ENCODE results near the gene DAB1.

DAB1 gene

DNA sequence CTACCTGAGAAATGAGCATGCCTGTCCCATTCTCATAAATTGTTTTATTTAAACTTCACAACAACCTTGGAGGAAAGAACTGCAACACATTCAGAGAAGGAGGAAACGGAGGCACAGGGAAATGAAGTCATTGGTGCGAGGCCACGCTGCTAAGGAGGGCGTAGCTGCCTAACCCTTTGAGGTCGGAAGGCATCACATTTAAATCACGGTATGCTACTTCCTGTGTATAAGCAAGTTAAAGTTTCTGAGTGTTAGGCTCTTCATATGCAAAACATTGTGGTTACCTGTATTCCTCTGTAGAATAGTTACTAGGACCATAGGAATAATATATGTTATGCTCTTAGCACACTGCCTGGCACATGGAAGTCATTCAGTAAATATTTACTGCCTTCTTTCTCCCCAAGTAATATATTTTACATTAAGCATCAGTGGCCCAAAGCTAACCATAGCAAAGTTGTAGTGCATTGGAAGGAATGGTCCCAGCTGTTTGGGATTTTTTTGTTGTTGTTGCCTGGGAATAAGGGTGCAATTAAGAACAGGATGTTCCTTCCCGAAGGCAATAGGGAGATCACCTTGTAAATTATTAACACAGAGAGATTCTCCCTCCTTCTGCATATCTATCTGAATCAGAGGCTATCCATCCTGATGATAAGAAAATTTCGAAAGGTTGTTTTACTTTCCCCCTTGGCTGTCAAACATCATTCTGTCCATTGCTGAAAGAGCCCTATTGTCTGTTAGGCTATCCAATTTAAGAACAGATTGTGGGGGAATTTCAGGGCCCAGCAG is 265.8 kb downstream of the DAB1 start:
- DNase-seq, result no peak

- no peak for DNase-seq
Measured at GRCh38 chr1:57156907-57157306, 267.0 kb downstream of the DAB1 start.

DNA sequence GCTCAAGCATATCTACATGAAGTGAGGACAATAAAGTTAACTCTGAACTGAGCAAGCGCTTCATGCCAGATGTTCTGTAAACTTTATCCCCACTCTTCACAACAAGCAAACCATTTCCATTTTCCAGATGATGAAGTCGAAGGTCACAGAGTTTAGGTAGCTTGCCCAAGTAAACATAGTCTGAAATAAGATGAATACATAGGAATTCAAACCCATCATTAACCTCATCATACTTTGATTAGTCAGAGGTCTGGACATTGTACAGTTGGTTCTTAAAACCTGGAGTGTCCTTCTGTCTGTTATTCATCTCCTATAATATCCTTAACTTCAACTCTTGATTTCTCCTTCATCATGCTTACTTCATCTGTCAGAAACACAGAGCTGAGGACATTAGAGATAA is 277.8 kb downstream of the DAB1 start:
- no peak for DNase-seq

DNA sequence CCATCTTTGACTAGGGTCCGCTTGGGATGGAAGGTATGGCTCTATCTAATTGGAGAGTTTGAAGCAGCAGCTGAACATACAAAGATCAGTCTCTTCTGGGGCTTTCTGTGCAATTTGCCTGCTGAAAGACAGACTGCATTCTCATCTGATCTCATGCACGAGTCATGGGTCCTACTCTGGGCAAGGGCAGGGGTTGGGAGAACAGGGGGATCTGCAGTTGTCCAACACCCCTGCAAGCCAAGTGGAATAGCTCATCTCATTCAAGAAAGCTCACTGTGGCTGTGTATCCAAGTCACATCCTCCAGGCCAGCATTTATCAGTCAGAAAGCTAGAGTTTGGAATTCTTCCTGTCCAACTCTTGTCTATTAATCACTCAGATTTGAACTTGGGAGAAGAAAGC is 280.9 kb downstream of the DAB1 start:
- DNase-seq, result no peak

DNA sequence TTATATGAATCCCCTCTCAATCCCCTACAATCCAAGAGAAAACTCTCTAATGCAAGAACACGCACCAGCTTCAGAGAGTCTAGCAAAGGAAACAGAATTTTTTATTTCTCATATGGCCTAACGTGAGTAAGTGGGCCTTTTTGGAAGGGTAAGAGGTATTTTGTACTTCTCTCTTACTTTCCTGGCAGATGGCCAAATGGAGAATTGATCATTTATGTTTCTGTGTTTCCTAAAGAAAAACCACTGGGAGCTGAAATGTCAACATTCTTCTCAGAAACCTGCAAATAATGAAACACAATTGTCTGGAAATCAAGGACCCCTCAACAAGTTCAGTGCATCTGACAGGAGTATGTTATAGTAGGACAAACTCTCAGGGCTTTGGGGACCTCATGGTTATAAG is 281.7 kb downstream of the DAB1 start:
- DNase-seq, result no peak

DNA sequence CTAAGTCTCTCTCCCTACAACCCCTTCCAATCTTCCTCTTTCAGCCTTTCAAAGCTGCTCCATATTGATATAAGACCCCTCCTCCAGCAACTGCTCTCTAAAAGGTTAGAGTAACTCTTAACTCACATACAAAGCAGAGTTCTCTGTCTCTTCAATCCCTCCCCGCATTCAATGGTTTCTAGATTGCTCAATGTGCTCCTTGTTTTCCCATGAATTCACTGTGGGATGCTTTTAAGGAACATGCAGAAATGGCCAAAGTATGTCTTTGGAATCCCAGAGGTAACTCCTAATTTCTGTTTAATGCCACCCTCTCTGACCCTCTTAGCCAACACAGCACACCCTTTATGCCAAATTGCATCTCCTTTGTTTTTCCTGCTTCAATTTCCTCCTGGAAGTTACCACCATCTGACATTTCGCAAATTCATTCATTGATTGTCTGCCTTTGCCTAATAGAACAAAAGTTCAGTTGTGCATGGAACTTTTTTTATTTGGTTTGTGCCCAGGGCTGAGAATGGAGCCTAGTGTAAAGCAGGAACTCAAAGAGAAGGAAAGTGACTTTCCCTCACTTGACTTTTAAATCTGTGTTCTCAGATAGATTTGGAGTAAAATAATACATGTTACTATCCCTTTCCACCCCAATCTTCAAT is 285.3 kb downstream of the DAB1 start:
- no peak for DNase-seq

- DNase-seq, result no peak
Measured at GRCh38 chr1:57137980-57138379, 285.9 kb downstream of the DAB1 start.

- no peak for DNase-seq
Measured at GRCh38 chr1:57134803-57135202, 289.1 kb downstream of the DAB1 start.

DNA sequence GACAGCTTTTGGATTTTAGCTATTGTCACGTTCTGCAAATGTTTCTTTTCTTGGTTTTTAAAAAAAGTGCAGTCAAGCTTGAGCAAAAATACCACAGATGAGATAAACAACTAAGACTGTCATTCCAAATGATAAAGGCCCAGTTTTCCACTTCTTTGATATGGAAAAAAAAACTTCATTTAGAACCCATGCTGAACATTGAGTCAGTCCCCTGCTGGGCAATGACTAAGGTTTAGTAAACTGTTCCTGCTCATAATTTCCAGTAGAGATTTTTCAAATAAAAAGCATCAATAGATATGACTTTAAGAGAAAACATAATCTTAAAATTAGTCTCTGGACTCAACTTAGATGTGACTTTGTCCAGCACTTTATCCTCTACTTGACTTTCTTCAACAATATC is 290.2 kb downstream of the DAB1 start:
- no peak for DNase-seq

- no peak for DNase-seq
Measured at GRCh38 chr1:57132993-57133622, 290.8 kb downstream of the DAB1 start.

GRCh38 chr1:57131701-57132394 is 292.0 kb downstream of the DAB1 start:
- DNase-seq, result no peak

GRCh38 chr1:57131257-57131656 is 292.6 kb downstream of the DAB1 start:
- DNase-seq, result no peak

DNA sequence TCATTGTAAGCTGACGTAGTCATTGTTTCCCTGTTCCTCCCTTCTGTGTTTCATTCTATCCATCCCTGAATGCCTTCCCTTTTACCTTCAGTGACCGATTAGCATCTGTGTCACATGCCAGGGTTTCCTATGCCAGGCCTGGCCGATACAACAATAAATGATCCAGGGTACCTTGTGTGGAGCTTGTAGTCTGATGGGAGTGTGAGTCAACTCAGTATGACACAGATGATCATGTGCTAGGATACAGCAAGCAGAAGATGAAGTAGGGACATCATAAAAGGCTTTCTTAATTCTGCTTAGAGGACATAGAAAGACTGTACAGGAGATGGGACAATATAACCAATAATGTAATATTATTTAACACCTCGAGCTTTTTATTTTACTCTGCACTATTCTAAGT is 294.0 kb downstream of the DAB1 start:
- no peak for DNase-seq

DNA sequence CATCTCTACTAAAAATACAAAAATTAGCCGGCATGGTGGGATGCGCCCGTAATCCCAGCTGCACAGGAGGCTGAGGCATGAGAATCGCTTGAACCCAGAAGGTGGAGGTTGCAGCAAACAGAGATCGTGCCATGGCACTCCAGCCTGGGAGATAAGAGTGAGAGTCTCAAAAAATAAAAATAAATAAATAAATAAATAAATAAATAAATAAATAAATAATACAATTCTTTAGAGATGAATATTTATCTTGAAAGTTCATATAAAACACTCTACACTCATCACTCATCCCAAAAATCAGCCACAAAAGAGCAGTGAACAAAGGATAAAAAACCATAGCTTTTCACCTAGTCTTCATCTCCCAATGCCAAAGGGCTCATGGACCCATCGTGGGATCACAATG is 295.9 kb downstream of the DAB1 start:
- DNase-seq, result no peak

- no peak for DNase-seq
Measured at GRCh38 chr1:57124768-57125446, 299.0 kb downstream of the DAB1 start.

DNA sequence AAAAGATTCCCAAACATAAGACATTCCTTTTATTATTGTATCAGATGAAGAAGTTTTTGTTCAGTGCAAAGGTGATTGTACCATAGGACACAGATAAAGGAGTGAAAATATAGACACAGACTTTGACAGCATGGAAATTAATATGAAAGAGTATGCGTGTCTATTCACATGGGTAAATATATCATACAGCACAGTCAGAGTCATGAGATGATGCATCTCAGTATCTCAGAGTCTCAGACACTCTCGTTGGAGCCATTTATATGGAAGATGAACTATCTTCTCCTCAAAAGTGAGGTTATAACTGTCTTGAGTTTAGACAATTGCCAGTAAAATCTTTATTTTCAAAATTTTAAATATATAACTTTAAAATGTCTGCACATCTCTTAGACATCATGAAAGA is 299.7 kb downstream of the DAB1 start:
- DNase-seq, result no peak

DNA sequence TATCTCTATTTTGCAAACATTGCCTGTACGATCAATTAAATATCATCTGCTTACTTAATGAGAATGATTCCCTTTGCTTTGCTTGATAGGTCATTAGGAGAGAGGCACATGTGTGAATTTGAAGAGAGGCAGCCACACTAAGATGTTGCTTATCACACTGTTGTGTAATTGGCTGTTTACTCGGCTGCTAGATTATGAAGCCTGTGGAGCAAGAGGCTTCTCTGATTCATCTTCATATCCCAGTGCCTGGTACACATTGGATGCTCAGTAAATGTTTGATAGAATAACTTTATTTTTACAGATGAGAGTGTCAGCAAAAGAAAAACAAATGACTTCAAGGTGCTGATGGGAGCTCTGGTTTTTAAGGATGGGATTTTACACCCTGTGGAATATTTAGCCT is 301.8 kb downstream of the DAB1 start:
- DNase-seq, result no peak

DNA sequence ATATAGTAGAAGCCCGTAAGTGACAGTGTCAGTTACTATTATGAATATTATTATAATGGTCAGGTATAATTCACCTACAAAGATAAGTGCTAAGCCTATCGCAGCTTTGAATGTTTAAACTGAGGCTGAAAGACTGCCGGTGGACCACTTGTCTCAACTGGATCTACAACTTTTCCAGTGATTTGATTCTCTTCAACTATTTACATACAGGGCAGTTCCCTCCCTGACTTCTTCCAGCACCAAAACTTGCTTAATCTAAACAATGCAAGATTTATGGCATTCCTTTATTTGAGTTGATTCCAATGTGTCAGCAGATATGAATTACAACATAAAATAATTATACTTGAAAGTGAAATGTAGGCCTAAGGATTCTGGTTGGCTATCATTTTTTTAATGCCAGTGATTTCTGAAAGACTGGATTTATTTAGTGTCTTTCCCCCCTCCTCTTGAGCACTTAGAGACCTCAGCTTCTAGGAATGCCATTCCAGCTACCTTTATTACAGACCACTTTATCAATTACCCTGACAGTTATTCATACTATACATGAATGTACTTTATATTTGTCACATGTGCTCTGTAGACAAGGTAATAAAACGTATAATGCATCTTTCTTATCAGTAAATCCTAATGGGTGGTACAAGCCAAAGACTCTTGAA is 304.8 kb downstream of the DAB1 start:
- DNase-seq, result peak; percentile 26

DNA sequence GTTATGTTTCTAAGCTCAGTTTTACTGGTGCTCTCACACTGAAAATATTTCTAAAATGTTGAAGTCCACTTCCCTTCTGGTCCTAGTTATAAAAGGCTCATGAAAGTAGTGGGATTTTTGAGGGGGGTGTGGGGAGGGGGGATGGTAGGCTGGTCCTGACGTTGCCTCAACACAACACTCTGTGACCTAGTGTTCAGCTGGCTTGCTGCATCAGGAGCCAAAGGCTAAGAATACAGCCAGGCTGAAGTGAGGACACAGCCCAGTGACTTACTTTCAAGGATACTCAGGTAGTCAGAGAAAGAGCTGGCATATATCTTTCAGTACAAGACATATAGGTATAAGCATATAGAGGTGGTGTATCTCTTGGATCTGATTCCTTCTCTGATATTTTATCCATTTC is 306.1 kb downstream of the DAB1 start:
- DNase-seq, result no peak

- no peak for DNase-seq
Measured at GRCh38 chr1:57116871-57117270, 307.0 kb downstream of the DAB1 start.

GRCh38 chr1:57115030-57115614 is 308.7 kb downstream of the DAB1 start:
- no peak for DNase-seq

DNA sequence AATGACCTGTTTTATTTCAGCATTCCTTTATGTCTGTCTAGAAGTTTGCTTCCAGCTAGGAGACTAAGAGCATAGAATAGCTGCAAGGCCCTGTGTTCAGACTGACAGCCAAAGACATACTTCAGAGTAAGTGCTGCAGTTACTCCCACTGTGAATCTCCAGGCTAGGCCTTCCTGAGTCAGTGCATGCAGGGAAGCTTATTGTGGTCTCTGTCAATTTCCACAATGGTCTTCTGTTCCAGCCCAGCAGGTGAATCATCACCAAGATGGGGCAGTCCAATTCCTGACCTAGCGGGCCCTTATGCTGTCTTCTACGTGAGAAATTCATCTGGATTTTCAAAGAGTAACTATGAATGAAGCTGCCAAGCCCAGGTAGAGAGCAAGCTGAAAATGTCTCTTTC is 311.7 kb downstream of the DAB1 start:
- no peak for DNase-seq
